IPS-18c (cell line): ENCODE data around the gene KLK5.
"Not testable (repeated sequence)": the region's sequence is repeated elsewhere in the genome, so short reads cannot be mapped to it uniquely, and the experiment has no call there.

Experiments used
- H3K4me3 ChIP-seq: 2 replicates; pipeline ENCODE4 v1.7.0; 2013; ENCODE audit warnings: low read depth, mild to moderate bottlenecking, low read length, moderate library complexity; ENCODE audit not compliant: insufficient read depth
- H3K9me3 ChIP-seq: one replicate; pipeline ENCODE4 v1.6.1; 2013; ENCODE audit warnings: mild to moderate bottlenecking, low read length, moderate library complexity; ENCODE audit not compliant: control insufficient read depth, insufficient read depth

KLK5 gene

GRCh38 chr19:50952910-50953309 is at the start of gene KLK5:
Gene KLK5 (minus strand): TSS chr19:50953038. CDS start chr19:50952657, 381 bp downstream.
- Histone ChIP-seq H3K9me3 (no peaks in the 10 kb centered on the region), H3K4me3 (no peak within 1 kb of the TSS; the same call in 1 of the 2 replicates)

- H3K4me3 ChIP-seq = peak overlapping the region; percentile 41; the same call in 1 of the 2 replicates
- no peaks in the 10 kb centered on the region for H3K9me3 ChIP-seq
These were observed 49.3 kb upstream of the KLK5 start for GRCh38 chr19:51002089-51002532.

- peak within 1 kb of the TSS; percentile 41; the same call in 1 of the 2 replicates for H3K4me3 ChIP-seq
- H3K9me3 ChIP-seq = no peaks in the 10 kb centered on the region
These were observed 48.7 kb upstream of the KLK5 start, which contains the start of gene KLK8 for GRCh38 chr19:51001515-51001914. Gene KLK8 (minus strand): TSS chr19:51001604. CDS start chr19:51001167, 437 bp downstream.

- Histone ChIP-seq H3K4me3 (peak overlapping the region; percentile 34; the same call in 1 of the 2 replicates), H3K9me3 (no peaks in the 10 kb centered on the region)
These were observed 48.1 kb upstream of the KLK5 start for GRCh38 chr19:51000981-51001380.

- H3K9me3 ChIP-seq = no peaks in the 10 kb centered on the region
- no peak overlapping the region for H3K4me3 ChIP-seq
These were observed 47.6 kb upstream of the KLK5 start for GRCh38 chr19:51000426-51000825.

- H3K4me3 ChIP-seq = no peak overlapping the region
- H3K9me3 ChIP-seq = no peaks in the 10 kb centered on the region
These were observed 45.8 kb upstream of the KLK5 start for GRCh38 chr19:50998686-50999085.

GRCh38 chr19:50998061-50998460 is 45.2 kb upstream of the KLK5 start:
- Histone ChIP-seq H3K4me3 (no peak overlapping the region), H3K9me3 (no peaks in the 10 kb centered on the region)

GRCh38 chr19:50994129-50994528 is 41.3 kb upstream of the KLK5 start:
- Histone ChIP-seq H3K9me3 (no peaks in the 10 kb centered on the region), H3K4me3 (no peak overlapping the region)

- H3K4me3 ChIP-seq = no peak overlapping the region
- H3K9me3 ChIP-seq = no peaks in the 10 kb centered on the region
These were observed 39.8 kb upstream of the KLK5 start for GRCh38 chr19:50992666-50993035.

GRCh38 chr19:50984416-50984815 is 31.6 kb upstream of the KLK5 start:
- H3K9me3 ChIP-seq, H3K4me3 ChIP-seq: not testable (repeated sequence)

GRCh38 chr19:50983625-50984292 is 30.9 kb upstream of the KLK5 start, which contains the start of gene KLK7:
Gene KLK7 (minus strand): TSS chr19:50983917. CDS start chr19:50982399, 1,518 bp downstream.
- Histone ChIP-seq H3K9me3 (peaks cover 4% of the 10 kb centered on the region), H3K4me3 (peak within 1 kb of the TSS; percentile 40; the same call in 1 of the 2 replicates)

GRCh38 chr19:50982186-50982585 is 29.3 kb upstream of the KLK5 start:
- Histone ChIP-seq H3K9me3 (peaks cover 4% of the 10 kb centered on the region), H3K4me3 (no peak overlapping the region)

- H3K4me3 ChIP-seq = no peak overlapping the region
- peaks cover 4% of the 10 kb centered on the region for H3K9me3 ChIP-seq
These were observed 28.8 kb upstream of the KLK5 start for GRCh38 chr19:50981587-50982146.

- peaks cover 4% of the 10 kb centered on the region for H3K9me3 ChIP-seq
- H3K4me3 ChIP-seq = no peak overlapping the region
These were observed 27.4 kb upstream of the KLK5 start for GRCh38 chr19:50980208-50980607.

- H3K4me3 ChIP-seq = no peak overlapping the region
- H3K9me3 ChIP-seq = peaks cover 4% of the 10 kb centered on the region
These were observed 26.9 kb upstream of the KLK5 start for GRCh38 chr19:50979758-50980157.

- H3K4me3 ChIP-seq = no peak overlapping the region
- peaks cover 4% of the 10 kb centered on the region for H3K9me3 ChIP-seq
These were observed 26.0 kb upstream of the KLK5 start for GRCh38 chr19:50978772-50979390.

- H3K4me3 ChIP-seq = no peak overlapping the region
- H3K9me3 ChIP-seq = peaks cover 4% of the 10 kb centered on the region
These were observed 24.8 kb upstream of the KLK5 start for GRCh38 chr19:50977626-50978025.

- no peak overlapping the region for H3K4me3 ChIP-seq
- peaks cover 6% of the 10 kb centered on the region for H3K9me3 ChIP-seq
These were observed 22.9 kb upstream of the KLK5 start for GRCh38 chr19:50975766-50976165.
